NCI-H128 (cell line): Measurements from ENCODE around the gene CDC26.
"Not testable (repeated sequence)": the region's sequence is repeated elsewhere in the genome, so short reads cannot be mapped to it uniquely, and the experiment has no call there.

ENCODE experiments used
- DNase-seq: peaks from one replicate; lab custom pipeline; 2025; ENCODE audit not compliant: unreplicated experiment; lab: John Stamatoyannopoulos, UW

CDC26 gene

DNA sequence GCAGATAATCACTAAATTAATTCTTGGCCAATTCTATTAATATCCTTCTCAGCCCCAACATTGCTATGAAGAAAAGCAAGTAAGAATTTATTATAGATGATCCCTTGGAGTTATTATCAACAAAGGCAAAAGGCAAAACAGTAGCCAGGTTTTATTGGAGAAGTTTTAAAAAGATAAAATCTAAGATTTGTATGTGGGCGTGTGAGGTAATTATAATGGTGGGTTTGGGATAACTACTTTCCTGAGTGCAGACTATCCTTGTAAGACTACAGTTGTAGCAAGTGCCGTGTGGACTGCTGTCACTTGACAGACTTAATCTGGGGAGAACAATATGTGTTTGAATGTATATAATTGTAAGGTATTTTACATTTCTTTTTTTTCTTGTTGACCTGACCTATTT lies 30.8 kb downstream of the CDC26 start:
- DNase-seq: no peak

DNA sequence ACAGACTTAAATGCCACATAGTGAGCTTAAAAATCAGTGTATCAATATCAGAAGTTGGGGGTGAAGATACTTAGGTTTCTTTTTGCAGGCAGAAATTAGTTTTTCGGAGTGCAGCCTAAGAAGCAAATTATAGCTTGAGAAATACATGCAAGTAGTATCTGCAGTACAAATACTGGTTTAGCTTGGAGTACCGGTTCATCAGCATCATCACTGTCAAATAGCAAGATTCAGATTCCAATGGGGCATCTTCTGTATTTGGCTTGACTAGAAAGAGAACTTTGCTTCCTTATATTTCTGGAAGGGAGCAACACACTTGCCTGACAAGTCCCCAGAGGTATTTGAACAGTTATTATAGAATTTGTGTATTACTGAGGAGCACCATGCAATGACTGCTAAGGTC lies 34.2 kb downstream of the CDC26 start:
- no peak for DNase-seq

DNA sequence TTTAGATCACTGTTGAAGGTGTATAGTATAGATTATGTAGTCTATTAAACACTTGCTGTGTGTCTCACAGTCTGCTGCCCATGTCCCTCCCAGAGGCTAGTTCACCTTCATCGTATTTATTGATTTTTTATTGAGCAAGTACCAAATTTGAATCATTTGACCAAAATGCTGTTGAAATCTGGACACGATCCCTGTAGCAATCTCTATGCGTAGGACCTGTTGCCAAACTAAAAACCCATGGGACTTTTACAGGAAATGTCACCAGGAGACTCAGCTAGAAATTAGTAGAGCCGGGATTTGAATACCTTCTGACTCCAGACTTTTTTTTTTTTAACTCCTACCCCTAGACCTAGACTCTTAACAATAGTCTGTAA lies 36.5 kb downstream of the CDC26 start:
- no peak for DNase-seq

DNA sequence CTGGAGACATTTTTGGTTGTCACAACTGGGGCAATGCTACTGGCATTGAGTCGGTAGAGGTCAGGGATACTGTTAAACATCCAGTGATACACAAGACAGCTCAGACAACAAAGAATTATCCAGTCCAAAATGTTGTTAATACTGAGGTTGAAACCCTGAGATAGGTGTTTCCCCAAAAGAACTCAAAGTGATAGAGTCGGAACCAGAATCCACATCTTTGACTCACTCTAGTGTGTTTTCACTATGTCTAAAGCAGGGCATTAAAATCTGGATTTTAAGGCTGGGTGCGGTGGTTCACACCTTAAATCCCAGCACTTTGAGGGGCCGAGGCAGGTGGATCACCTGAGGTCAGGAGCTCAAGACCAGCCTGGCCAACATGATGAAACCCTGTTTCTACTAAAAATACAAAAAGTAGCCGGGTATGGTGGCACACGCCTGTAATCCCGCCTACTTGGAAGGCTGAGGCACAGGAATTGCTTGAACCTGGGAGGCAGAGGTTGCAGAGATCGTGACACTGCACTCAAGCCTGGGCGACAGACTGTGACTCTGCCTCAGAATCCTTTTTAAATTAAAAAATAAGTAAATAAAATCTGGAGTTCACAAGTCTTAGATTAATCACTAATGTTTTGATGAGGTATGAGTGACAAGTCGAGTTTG lies 37.0 kb downstream of the CDC26 start:
- no peak for DNase-seq

DNA sequence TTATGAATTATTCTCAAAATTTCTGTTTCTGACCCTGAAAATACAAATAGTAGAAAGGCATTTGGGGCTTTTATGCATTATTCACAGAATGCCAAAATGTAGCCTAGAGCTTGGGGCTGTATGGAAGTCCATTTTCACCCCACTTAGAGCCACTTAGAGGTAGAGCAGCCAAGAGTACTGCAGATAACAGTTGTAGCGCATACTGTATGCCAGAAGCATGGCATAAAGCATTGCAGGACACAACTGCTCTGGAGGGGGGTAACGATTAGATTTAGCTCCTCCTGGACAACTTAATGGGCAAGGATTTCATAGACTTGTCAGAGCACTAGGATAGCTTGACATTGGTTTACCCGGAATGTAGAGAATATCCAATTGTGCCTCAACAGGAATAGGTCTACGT lies 38.3 kb downstream of the CDC26 start:
- no peak for DNase-seq

DNA sequence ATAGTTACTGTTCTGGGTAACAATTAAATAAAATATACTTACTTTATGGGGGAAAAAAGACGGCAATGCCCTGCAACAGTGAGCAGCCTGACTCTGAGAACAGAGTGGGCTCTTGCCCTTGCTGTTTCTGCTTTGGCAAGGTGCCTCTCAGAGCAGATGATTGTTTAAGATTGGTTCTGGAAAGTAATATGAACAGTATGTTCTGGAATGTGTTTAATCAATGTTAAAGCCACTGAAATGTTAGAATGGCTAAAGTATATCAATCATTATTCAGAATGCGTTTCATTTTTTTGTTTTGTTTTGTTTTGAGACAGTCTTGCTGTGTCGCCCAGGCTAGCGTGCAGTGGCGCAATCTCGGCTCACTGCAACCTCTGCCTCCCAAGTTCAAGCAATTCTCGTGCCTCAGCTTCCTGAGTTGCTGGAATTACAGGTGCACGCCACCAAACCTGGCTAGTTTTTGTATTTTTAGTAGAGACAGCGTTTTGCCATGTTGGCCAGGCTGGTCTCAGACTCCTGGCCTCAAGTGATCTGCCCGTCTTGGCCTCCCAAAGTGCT lies 39.6 kb downstream of the CDC26 start:
- DNase-seq: not testable (repeated sequence)

DNA sequence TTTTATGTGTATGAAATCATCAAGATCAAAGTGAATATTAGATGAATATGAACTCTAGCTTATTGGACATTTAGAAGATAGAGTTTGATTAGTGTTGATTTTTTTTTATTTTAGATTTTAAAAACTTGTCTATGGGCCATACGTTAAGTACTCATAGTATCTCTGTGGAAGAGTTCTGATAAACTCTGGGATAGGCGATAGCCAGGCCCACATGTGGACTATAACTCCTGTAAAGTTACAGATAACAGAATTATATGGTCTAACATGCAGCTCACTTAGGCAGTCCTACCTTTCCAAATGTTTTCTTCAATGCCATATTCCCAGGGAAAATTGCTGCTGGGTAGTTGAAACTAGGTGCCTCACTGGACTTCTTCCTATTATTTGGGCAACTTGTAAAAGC lies 43.7 kb downstream of the CDC26 start:
- no peak for DNase-seq

DNA sequence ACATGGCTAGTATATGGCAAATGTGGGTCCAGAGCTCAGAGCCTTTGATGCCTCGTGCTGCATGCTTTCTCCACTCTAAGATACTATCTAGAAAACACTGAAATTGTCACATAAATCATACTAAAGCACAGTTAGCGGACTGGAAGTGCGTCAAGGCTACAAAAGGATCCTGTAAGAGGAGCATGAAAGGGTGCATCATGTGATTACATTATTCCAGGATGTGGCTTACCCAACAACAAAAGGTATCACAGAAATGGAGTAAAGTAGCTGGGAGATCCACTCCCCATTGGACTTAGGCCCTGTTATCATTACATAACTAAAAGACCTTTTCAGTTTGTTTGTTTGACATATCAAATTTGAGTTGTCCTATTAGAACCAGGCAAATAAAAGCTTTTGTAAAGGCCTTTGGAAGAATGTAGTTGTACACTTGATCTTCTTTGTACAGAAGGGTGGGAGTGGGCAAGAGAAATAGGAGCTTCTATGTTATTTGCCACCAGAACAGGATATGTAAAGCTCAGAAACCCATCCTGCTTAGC lies 47.2 kb downstream of the CDC26 start:
- no peak for DNase-seq

DNA sequence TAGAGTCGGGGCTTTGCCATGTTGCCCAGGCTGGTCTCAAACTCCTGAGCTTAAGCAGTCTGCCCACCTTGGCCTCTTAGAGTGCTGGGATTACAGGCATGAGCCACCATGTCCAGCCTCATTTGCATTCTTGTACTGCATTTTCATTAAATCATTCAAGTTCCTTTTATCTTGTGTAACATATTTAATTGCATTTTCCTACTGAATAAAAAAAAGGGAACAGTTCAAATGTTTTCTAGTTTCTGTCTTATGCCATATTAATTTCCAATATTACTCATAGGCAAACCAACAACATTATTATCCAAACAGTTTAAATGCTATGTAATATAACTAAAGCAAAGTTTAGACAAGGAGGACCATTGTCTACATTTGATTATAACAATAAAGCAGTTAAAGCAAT lies 47.9 kb downstream of the CDC26 start:
- DNase-seq: no peak

DNA sequence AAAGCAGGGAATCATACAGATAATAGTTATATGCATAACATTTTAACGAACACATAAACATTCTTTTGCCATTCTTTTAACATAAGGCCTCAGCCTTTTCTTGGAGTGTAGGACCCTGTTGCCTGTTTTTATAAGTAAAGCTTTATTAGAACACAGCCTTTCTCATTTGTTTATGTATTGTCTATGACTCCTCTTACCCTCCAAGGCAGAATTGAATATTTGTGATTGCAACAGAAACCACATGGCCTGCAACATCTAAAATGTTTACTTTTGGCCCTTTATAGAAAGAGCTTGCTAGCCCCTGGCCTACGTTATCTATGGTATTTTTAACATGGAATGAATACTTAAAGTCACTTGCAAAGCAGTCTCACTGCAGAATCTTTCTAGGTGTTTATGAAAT lies 51.4 kb downstream of the CDC26 start:
- DNase-seq: no peak

DNA sequence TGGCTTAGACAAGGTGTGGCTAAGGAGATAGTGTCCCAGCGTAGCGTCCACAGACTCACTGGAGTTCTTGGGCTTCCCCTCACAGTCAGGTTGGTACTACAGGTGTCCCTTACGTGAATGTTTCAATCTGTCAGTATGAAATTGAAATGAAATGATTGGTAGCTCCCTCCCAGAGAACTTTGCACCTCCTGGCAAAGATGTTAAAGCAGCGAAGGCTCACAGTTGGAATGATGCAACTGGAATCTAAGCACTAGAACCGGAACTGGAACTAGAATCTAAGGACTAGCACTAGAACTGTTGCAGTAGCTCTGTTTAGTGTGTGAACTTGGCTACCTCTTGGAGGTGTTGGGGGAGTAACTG lies 52.9 kb downstream of the CDC26 start:
- no peak for DNase-seq

DNA sequence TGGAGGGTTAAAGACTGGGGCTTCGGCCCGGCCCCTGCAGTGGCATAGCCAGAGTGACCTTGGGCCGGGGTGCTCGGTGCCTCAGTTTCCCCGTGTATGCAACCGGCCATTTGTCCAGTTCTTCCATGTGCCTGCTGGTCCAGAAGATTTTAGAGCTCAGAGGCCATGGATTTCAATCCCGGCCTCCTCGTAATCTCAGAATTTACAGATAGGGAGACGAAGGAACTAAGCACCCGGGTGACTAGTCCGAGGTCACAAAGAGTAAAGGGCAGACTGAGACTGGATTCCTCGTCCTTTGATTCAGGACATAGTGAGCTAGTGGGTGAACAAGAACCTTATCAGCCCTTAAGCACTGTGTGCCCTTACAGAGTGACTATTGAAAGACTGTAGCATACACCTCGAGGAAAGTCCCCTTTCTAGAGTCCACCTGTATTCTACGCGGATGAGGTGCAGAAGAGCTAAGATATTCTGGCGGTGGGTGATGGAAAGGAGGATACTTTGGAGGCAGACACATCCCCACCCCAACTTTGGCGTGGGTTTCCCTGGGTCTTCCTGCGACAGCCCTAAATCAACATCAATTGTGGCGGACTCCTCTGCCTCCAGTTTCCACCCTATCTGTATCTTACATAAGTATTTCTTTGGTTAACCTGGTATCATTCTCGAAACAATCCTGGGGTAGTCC lies 53.4 kb downstream of the CDC26 start:
- DNase-seq: no peak

DNA sequence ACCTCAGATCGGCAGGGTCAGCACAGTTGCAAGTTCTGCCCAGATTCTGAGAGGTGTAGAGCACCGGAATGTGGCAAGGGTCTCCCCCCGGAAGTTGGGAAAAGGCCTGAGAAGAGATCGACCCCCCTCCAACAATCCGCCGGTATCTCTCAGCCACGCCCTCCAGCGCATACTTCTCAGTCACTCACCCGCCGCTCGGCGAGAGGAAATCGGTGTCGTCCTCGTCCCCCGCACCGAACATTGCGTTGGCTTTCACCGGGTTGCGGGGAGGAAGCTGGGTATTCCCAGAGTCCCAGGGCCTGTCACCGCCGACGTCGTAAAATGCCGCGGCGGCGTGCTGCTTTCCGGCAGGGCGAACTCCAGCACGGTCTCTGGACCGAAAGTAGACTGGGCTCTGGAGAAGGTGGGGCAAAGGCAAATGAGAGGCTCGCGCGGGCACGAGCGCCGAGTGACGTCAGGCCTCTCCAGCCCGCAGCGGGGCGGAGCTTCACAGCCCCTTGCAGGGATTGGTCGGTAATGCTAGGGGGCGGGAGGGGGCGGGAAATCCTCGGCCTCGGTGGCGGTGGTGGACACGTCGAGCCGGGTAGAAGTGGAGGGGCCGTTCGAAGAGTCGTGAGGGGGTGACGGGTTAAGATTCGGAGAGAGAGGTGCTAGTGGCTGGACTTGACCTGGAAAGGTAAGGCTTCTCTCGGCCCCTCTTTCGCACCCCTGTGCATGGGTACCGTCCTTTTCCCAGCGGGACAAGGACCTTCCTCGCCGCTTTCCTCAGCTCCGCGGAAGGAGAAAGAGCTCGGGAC lies 54.2 kb downstream of the CDC26 start, which contains the start of the genes FKBP15 and SLC31A1:
FKBP15 (minus strand) TSS at position 275 of the 797 bp plus-strand sequence; CDS start at position 241, 34 bp downstream.
SLC31A1 (plus strand) TSS at position 542 of the 797 bp plus-strand sequence. CDS start 34,605 bp downstream, outside the sequence.
- peak; percentile 92 for DNase-seq

DNA sequence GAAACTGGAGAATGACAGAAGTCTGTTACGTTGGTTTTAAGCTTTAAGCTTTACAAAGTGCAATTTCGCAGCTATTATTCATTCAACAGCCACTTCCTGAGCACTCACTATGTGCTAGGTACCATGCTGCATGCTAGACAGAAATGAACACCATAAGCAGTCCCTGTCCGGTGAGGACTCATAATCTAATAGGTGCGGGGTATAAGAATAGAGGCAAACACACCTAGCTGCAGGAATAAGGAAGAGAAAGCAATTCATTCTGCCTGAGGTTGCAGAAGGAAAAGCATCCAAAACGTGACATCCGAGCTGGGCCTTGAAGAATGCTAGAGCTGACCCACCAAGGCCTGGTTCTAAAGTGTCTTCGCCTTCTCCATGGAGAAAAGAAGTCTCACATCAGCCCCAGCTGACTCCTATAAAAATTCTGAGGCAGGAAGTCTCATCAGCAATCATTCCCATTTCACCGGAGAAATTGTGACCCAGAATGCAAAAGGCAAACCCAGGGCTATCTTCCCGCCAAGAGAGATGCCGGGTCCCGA lies 54.8 kb downstream of the CDC26 start:
- no peak for DNase-seq

DNA sequence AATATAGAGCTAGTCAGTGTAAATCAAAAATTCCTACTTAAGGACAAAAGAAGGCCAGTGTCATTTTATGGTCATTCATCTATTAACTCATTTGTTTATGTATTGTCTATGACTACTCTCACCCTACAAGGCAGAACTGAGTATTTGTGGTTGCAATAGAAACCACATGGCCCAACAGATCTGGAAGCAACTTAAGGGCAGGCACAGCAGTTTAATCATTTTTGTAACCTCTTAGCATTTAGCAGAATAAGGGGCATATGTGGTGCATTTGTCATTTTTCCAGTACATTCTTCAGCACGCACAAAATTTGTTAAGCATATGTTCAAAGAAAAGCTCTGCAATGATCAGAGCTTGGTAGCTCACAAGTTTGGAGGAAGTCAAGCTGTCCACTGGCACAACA lies 55.4 kb downstream of the CDC26 start:
- DNase-seq: no peak

DNA sequence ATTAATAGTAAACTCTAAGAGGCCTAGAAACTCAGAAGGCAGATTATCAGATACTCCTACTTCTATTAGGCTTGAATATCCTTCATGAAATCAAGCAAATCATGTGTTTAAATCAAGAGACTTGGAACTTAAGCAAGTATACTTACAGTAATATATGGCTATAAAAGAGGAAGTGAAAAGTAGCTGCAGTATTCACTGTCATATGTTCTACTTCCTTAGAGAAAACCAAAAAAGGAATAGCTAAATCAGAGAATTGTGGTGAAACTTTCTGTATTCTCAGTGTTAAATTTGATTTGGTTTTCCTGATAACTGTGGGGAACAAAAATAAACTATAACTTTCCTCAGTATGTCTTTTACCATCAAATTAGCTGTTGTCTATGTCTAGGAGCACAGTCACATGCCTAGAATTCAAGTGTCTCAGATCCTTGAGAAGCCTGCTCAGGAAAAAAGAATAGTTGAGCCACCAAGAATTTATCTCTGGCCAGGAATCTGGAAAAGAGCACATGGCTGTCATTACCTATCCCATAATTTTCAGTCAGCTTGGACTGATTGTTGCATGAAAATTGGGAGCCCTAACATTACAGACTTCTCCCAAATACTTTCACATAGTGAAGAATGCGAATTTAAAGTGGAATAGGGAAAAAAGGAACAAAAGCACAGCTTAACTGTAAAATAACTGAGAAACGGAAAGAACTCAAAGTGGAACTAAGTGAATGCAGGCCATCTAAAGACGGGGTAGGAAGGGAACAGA lies 56.0 kb downstream of the CDC26 start:
- no peak for DNase-seq
